ENCODE measurements around the gene PPARD.
"Not testable (repeated sequence)": the region's sequence is repeated elsewhere in the genome, so short reads cannot be mapped to it uniquely, and the experiment has no call there.

The PPARD gene

GRCh38 chr6:35406711-35407485 lies 64.5 kb downstream of the PPARD start:
- no peak for DNase-seq (ENCODE audit: low spot score)

GRCh38 chr6:35409245-35409644 lies 66.9 kb downstream of the PPARD start:
- no peak for DNase-seq (ENCODE audit: low spot score)

- DNase-seq (ENCODE audit: low spot score), result no peak
Measured at GRCh38 chr6:35410131-35410530, 67.8 kb downstream of the PPARD start.

GRCh38 chr6:35411066-35411465 lies 68.7 kb downstream of the PPARD start:
- no peak for DNase-seq (ENCODE audit: low spot score)

GRCh38 chr6:35412102-35412501 lies 69.7 kb downstream of the PPARD start:
- DNase-seq (ENCODE audit: low spot score), result no peak

- no peak for DNase-seq (ENCODE audit: low spot score)
Measured at GRCh38 chr6:35413911-35414310, 71.6 kb downstream of the PPARD start.

- DNase-seq (ENCODE audit: low spot score), result peak; percentile 27
Measured at GRCh38 chr6:35415065-35415891, 72.9 kb downstream of the PPARD start.

- no peak for DNase-seq (ENCODE audit: low spot score)
Measured at GRCh38 chr6:35417979-35418661, 75.8 kb downstream of the PPARD start.

GRCh38 chr6:35419417-35419816 lies 77.1 kb downstream of the PPARD start:
- DNase-seq (ENCODE audit: low spot score), result no peak

- no peak for DNase-seq (ENCODE audit: low spot score)
Measured at GRCh38 chr6:35419961-35420360, 77.6 kb downstream of the PPARD start.

GRCh38 chr6:35425284-35425683 lies 82.9 kb downstream of the PPARD start:
- peak; percentile 20 for DNase-seq (ENCODE audit: low spot score)

- no peak for DNase-seq (ENCODE audit: low spot score)
Measured at GRCh38 chr6:35426074-35426473, 83.7 kb downstream of the PPARD start.

- DNase-seq (ENCODE audit: low spot score), result no peak
Measured at GRCh38 chr6:35427435-35427834, 85.1 kb downstream of the PPARD start.

- no peak for DNase-seq (ENCODE audit: low spot score)
Measured at GRCh38 chr6:35427851-35428321, 85.5 kb downstream of the PPARD start.

- DNase-seq (ENCODE audit: low spot score), result no peak
Measured at GRCh38 chr6:35428421-35429149, 86.2 kb downstream of the PPARD start.

GRCh38 chr6:35429463-35429862 lies 87.1 kb downstream of the PPARD start:
- no peak for DNase-seq (ENCODE audit: low spot score)

GRCh38 chr6:35432291-35432690 lies 89.9 kb downstream of the PPARD start:
- no peak for DNase-seq (ENCODE audit: low spot score)

- not testable (repeated sequence) for DNase-seq (ENCODE audit: low spot score)
Measured at GRCh38 chr6:35432702-35433101, 90.3 kb downstream of the PPARD start.

GRCh38 chr6:35435074-35435837 lies 92.9 kb downstream of the PPARD start:
- no peak for DNase-seq (ENCODE audit: low spot score)

- no peak for DNase-seq (ENCODE audit: low spot score)
Measured at GRCh38 chr6:35436071-35436857, 93.9 kb downstream of the PPARD start.
